SK-N-SH treated with all-trans-retinoic acid at 6 μM for 48 hours (cell line): ENCODE measurements around the gene DNAJC15.

Source experiments
- ATAC-seq: fragments of 200-7000 bp; cut with Tn5 transposase; 3 replicates; pipeline ENCODE4 v1.9.1; 2020; ENCODE audit warnings: mild to moderate bottlenecking, moderate library complexity
- ARNTL ChIP-seq: fragments of 450-650 bp; formaldehyde crosslinking; IDR thresholded peaks from 2 replicates; pipeline ENCODE4 v1.5.0; 2020; ENCODE audit warnings: low read depth, mild to moderate bottlenecking, moderate library complexity, borderline replicate concordance
- BACH2 ChIP-seq: fragments of 250-450 bp; sonication (Bioruptor Pico); IDR thresholded peaks from 2 replicates; pipeline ENCODE4 v1.9.0; 2021; ENCODE audit warnings: mild to moderate bottlenecking, borderline replicate concordance
- CREB5 ChIP-seq: fragments of 250-450 bp; sonication (Bioruptor Pico); IDR thresholded peaks from 2 replicates; pipeline ENCODE4 v1.5.1; 2020; ENCODE audit warnings: low read depth, mild to moderate bottlenecking, moderate library complexity
- CSDC2 ChIP-seq: fragments of 250-450 bp; sonication (Bioruptor Pico); IDR thresholded peaks from 2 replicates; pipeline ENCODE4 v1.5.0; 2020; ENCODE audit warnings: mild to moderate bottlenecking, moderate library complexity
- ESRRG ChIP-seq: fragments of 250-450 bp; sonication (Bioruptor Pico); IDR thresholded peaks from 2 replicates; pipeline ENCODE4 v1.6.1; 2021; ENCODE audit warnings: mild to moderate bottlenecking
- GLIS3 ChIP-seq: fragments of 250-450 bp; sonication (Bioruptor Pico); IDR thresholded peaks from 2 replicates; pipeline ENCODE4 v1.5.0; 2020; ENCODE audit warnings: mild to moderate bottlenecking, moderate library complexity
- OSR1 ChIP-seq: fragments of 250-450 bp; sonication (Bioruptor Pico); IDR thresholded peaks from 2 replicates; pipeline ENCODE4 v1.8.0; 2022; ENCODE audit warnings: moderate library complexity, mild to moderate bottlenecking, inconsistent platforms
- PATZ1 ChIP-seq: fragments of 250-450 bp; sonication (Bioruptor Pico); IDR thresholded peaks from 2 replicates; pipeline ENCODE4 v1.8.0; 2020; ENCODE audit warnings: mild to moderate bottlenecking, moderate library complexity, borderline replicate concordance
- POU6F1 ChIP-seq: fragments of 250-450 bp; sonication (Bioruptor Pico); IDR thresholded peaks from 2 replicates; pipeline ENCODE4 v1.8.0; 2021; ENCODE audit warnings: low read depth, mild to moderate bottlenecking, moderate library complexity, borderline replicate concordance
- PPARA ChIP-seq: fragments of 250-450 bp; sonication (Bioruptor Pico); IDR thresholded peaks from 2 replicates; pipeline ENCODE4 v1.5.0; 2020; ENCODE audit warnings: mild to moderate bottlenecking, borderline replicate concordance
- RARB ChIP-seq: fragments of 250-450 bp; sonication (Bioruptor Pico); IDR thresholded peaks from 2 replicates; pipeline ENCODE4 v1.8.0; 2021; ENCODE audit warnings: mild to moderate bottlenecking, moderate library complexity
- SNAI2 ChIP-seq: fragments of 250-450 bp; sonication (Bioruptor Pico); IDR thresholded peaks from 2 replicates; pipeline ENCODE4 v1.5.0; 2020; ENCODE audit warnings: mild to moderate bottlenecking, moderate library complexity
- TCF4 ChIP-seq: fragments of 250-450 bp; sonication (Bioruptor Pico); IDR thresholded peaks from 2 replicates; pipeline ENCODE4 v1.8.0; 2021; ENCODE audit warnings: mild to moderate bottlenecking, moderate library complexity, borderline replicate concordance
- TOX ChIP-seq: fragments of 250-450 bp; sonication (Bioruptor Pico); IDR thresholded peaks from 2 replicates; pipeline ENCODE4 v1.8.0; 2021; ENCODE audit warnings: mild to moderate bottlenecking, moderate library complexity, borderline replicate concordance
- TSHZ2 ChIP-seq: fragments of 250-450 bp; sonication (Bioruptor Pico); IDR thresholded peaks from 2 replicates; pipeline ENCODE4 v1.5.0; 2020; ENCODE audit warnings: mild to moderate bottlenecking, moderate library complexity
- ZC3H10 ChIP-seq: fragments of 250-450 bp; sonication (Bioruptor Pico); IDR thresholded peaks from 2 replicates; pipeline ENCODE4 v1.5.1; 2021; ENCODE audit warnings: mild to moderate bottlenecking, moderate library complexity
- ZFP3 ChIP-seq: fragments of 250-450 bp; sonication (Bioruptor Pico); IDR thresholded peaks from 2 replicates; pipeline ENCODE4 v1.5.0; 2020; ENCODE audit warnings: mild to moderate bottlenecking, moderate library complexity
- ZFP30 ChIP-seq: fragments of 450-650 bp; formaldehyde crosslinking; IDR thresholded peaks from 2 replicates; pipeline ENCODE4 v1.5.0; 2022; ENCODE audit warnings: mild to moderate bottlenecking, moderate library complexity
- ZNF565 ChIP-seq: fragments of 450-650 bp; formaldehyde crosslinking; conservative IDR thresholded peaks from 2 replicates; pipeline ENCODE4 v1.5.0; 2020; ENCODE audit warnings: low read depth, mild to moderate bottlenecking, moderate library complexity
- ZNF8 ChIP-seq: fragments of 450-650 bp; formaldehyde crosslinking; IDR thresholded peaks from 2 replicates; pipeline ENCODE4 v1.5.0; 2020; ENCODE audit warnings: mild to moderate bottlenecking, moderate library complexity

Gene DNAJC15

GRCh38 chr13:43139921-43140320, 116.5 kb downstream of the DNAJC15 start (continued):
- TF ChIP-seq POU6F1 (CRISPR knock-in tag) (no peak), ZNF8 (CRISPR knock-in tag) (no peak), CSDC2 (CRISPR knock-in tag) (no peak), OSR1 (no peak), RARB (no peak), BACH2 (CRISPR knock-in tag) (no peak)

- TF ChIP-seq PPARA (CRISPR knock-in tag) (no peak), ZNF8 (CRISPR knock-in tag) (no peak), POU6F1 (CRISPR knock-in tag) (no peak), TOX (CRISPR knock-in tag) (no peak), GLIS3 (CRISPR knock-in tag) (no peak), RARB (no peak)
Observed at GRCh38 chr13:43140985-43141384, 117.6 kb downstream of the DNAJC15 start.

GRCh38 chr13:43141685-43142084, 118.3 kb downstream of the DNAJC15 start:
- TF ChIP-seq ZC3H10 (CRISPR knock-in tag) (no peak), POU6F1 (CRISPR knock-in tag) (no peak), PATZ1 (no peak), ESRRG (CRISPR knock-in tag) (no peak), RARB (no peak), ZNF565 (CRISPR knock-in tag) (no peak), CREB5 (CRISPR knock-in tag) (no peak), ZFP3 (CRISPR knock-in tag) (no peak), TOX (CRISPR knock-in tag) (no peak), CSDC2 (CRISPR knock-in tag) (no peak), PPARA (CRISPR knock-in tag) (no peak), GLIS3 (CRISPR knock-in tag) (no peak)
- no peak for ATAC-seq

More at GRCh38 chr13:43140985-43141384, 117.6 kb downstream of the DNAJC15 start:
- ATAC-seq = no peak

- no peak for ATAC-seq
- TF ChIP-seq OSR1 (no peak), ESRRG (CRISPR knock-in tag) (no peak), BACH2 (CRISPR knock-in tag) (no peak), TOX (CRISPR knock-in tag) (no peak), SNAI2 (no peak), ARNTL (CRISPR knock-in tag) (no peak)
Observed at GRCh38 chr13:43143591-43143990, 120.2 kb downstream of the DNAJC15 start.

GRCh38 chr13:43145534-43146196, 122.3 kb downstream of the DNAJC15 start:
- no peak for ATAC-seq
- no peak for TF ChIP-seq ZFP3 (CRISPR knock-in tag)
- no peak for TF ChIP-seq RARB
- TF ChIP-seq POU6F1 (CRISPR knock-in tag) = no peak
- no peak for TF ChIP-seq TSHZ2 (CRISPR knock-in tag)
- no peak for TF ChIP-seq ARNTL (CRISPR knock-in tag)
- TF ChIP-seq ZNF565 (CRISPR knock-in tag) = no peak
- no peak for TF ChIP-seq ZNF8 (CRISPR knock-in tag)
- TF ChIP-seq TCF4 (CRISPR knock-in tag) = no peak
- TF ChIP-seq ZC3H10 (CRISPR knock-in tag) = no peak
- no peak for TF ChIP-seq ZFP30 (CRISPR knock-in tag)
